Epithelial cell of esophagus (primary cell): ENCODE measurements around the gene RAN.
A peak's percentile ranks its signal among the peaks of the same experiment; 100 is the strongest.

Source experiments
- DNase-seq: peaks from one replicate; pipeline ENCODE4 v3.0.0; 2010; ENCODE audit warnings: low read depth
- H3K4me3 ChIP-seq: 2 replicates; pipeline ENCODE4 v1.5.1; 2011; ENCODE audit warnings: mild to moderate bottlenecking, low read length, control low read depth
- CTCF ChIP-seq: IDR thresholded peaks from 2 replicates; pipeline ENCODE4 v1.5.1; 2011; ENCODE audit warnings: low read depth, mild to moderate bottlenecking, low read length, control low read depth, inconsistent platforms; ENCODE audit not compliant: insufficient read depth; ENCODE audit errors: missing control alignments

Gene RAN

GRCh38 chr12:130863298-130863697, 8.6 kb upstream of the RAN start:
- no peak for TF ChIP-seq CTCF
- no peak overlapping the region for H3K4me3 ChIP-seq
- DNase-seq, result peak; percentile 48

- TF ChIP-seq CTCF, result no peak
- DNase-seq, result no peak
- no peak overlapping the region for H3K4me3 ChIP-seq
These were observed 3.5 kb upstream of the RAN start for GRCh38 chr12:130868412-130868811.

- TF ChIP-seq CTCF, result peak; percentile 65
- peak; percentile 95 for DNase-seq
- peak overlapping the region; percentile 55 for H3K4me3 ChIP-seq
These were observed 1.2 kb upstream of the RAN start for GRCh38 chr12:130870442-130871285.

DNA sequence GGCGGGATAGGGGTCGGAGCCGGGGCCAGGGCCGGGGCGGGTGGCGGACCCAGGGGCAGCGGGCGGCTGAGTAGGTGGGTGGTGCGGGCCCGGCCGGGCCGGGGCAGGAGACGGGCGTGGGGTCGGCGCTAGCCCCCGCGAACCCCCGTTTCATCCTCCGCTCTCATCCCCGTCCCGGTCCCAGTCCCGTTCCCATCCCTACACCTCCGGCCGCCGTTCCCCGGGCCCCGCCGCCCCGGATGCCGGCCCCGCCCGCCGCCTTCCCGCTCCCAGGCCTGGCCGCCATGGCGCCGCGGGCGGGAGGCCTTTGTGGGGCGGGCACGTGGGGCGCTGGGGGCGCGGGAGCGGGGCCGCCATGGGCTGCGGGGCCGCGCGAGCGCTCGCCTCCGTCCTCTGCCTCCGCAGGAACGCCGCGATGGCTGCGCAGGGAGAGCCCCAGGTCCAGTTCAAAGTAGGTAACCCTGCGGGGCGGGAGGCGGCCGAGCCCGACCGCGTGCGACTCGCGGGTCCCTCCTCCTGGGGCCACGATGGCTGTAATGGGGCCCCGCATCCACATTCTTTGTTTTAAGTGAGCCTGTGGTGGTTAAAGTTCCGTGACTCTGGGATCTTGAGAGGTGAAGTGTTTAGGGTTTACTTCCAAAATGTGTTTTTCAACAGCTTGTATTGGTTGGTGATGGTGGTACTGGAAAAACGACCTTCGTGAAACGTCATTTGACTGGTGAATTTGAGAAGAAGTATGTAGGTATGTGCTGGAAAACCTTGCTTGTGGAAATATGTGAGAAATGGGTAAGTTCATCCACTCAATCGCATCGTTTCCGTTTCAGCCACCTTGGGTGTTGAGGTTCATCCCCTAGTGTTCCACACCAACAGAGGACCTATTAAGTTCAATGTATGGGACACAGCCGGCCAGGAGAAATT, 572 bp downstream of the RAN start:
- DNase-seq, result peak; percentile 36
- peak overlapping the region; percentile 93 for H3K4me3 ChIP-seq
- no peak for TF ChIP-seq CTCF

DNA sequence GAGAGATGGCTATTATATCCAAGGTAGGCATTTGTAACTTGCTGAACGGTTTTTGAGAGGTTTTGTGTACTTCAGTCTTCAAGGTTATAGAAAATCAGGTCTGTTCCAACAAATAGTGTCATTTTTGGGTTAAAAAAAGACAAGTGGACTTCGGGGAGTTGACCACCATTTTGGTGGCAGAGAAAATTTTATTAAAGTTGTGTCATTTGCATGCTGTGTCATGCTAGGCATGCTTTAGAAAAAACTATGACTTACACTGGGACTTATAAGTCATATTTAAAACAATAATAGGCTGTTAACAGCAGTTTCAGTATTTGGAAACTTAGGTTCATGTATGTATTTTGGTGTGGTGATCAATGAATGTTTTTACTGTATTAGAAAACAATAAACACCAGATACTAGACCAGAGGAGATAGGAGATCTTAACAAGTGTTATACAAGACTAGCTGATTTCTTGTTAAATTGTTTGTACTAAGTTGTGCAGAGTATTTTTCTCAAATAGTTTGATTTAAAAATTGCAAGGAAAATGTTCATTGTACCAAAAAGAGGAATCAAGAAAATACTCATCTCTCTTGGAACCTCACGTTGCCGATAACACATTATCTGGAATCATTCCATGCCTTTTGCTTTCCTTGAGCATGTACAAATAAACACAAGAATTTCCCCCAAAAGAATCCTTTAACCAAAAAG, 1.4 kb downstream of the RAN start:
- no peak for TF ChIP-seq CTCF
- H3K4me3 ChIP-seq, result peak overlapping the region; percentile 93
- DNase-seq, result peak; percentile 39

DNA sequence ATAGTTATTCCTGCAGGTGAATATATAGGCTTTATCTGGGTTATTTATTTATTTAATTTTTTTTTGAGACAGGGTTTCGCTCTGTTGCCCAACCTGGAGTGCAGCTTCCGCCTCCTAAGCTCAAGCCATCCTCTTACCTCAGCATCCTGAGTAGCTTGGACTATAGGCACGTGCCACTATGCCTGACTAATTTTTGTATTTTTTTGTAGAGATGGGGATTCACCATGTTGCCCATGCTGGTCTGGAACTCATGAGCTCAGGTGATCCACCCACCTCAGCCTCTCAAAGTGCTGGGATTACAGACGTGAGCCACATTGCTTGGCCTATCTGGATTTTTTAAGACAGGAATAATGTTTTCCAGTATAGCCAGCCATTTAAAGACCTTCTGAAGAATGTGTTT, 2.0 kb downstream of the RAN start:
- DNase-seq, result no peak
- peak overlapping the region; percentile 93 for H3K4me3 ChIP-seq
- TF ChIP-seq CTCF, result no peak
